ENCODE data around the gene RGS16. TPM values are rescaled to one million over a fixed set of nuclear protein-coding genes. Genes with fewer than 3 reads are reported as not detected.
A peak's percentile ranks its signal among the peaks of the same experiment; 100 is the strongest.

Gene RGS16
- total and polyA plus RNA-seq, 9 of the 15 experiments (the other 6 are each of a cell fraction or from before 2014, with no cell fraction given) = 0.07 to 0.55 (median 0.36) TPM

GRCh38 chr1:182556279-182556678, 47.9 kb downstream of the RGS16 start:
- CTCF ChIA-PET (ENCODE audit: low intra/inter-chr PET ratio) = no interaction called here
- no peaks in the 10 kb centered on the region for H3K4me1 ChIP-seq (replicated peaks in 1 of 2; ENCODE audit: control insufficient read depth in 2 of 2, insufficient read depth in 2 of 2, low read length in 2 of 2)
- ATAC-seq = no peak

More at GRCh38 chr1:182556279-182556678, 47.9 kb downstream of the RGS16 start:
- Histone ChIP-seq H3K4me2 (ENCODE audit: insufficient read depth, low read length) (no peak overlapping the region), H4K20me1 (replicated peaks; ENCODE audit: control insufficient read depth, insufficient read depth, low read length) (no peaks in the 10 kb centered on the region), H3K79me2 (ENCODE audit: control insufficient read depth, insufficient read depth, low read length) (no peaks in the 10 kb centered on the region), H3K36me3 (ENCODE audit: control insufficient read depth, insufficient read depth, low read length) (no peaks in the 10 kb centered on the region), H3K9me1 (ENCODE audit: control insufficient read depth, insufficient read depth, low read length) (no peaks in the 10 kb centered on the region), H3K4me3 (no peak overlapping the region), H3K27me3 (ENCODE audit: control insufficient read depth in 2 of 2, insufficient read depth in 2 of 2, low read length in 2 of 2) (peaks cover 6 to 18% of the 10 kb centered on the region in 2 experiments), H3K27ac (ENCODE audit: extremely low read depth, low read depth, low read length) (no peak overlapping the region), H3K9me3 (replicated peaks; ENCODE audit: control insufficient read depth, insufficient read depth, low read depth, low read length) (no peaks in the 10 kb centered on the region), H2AFZ (ENCODE audit: low read depth, low read length) (no peak overlapping the region), H3K9ac (ENCODE audit: insufficient read depth in 1 of 2, low read depth in 2 of 2, low read length in 2 of 2) (no peak overlapping the region)
- intact Hi-C loops (cut with micrococcal nuclease) = no loop called here
- FAIRE-seq (no peak), DNase-seq (ENCODE audit: extremely low read depth in 1 of 4, low spot score in 3 of 4) (no peak)
- in situ Hi-C loops (cut with MboI) = no loop called here
- TF ChIP-seq NFXL1 (CRISPR knock-in tag; IDR thresholded peaks at IDR 0.05) (no peak), KLF1 (tag; IDR thresholded peaks at IDR 0.05) (no peak), NUFIP1 (IDR thresholded peaks at IDR 0.05; ENCODE audit: partially characterized antibody) (no peak), ZKSCAN8 (CRISPR knock-in tag; IDR thresholded peaks at IDR 0.05) (no peak), GATAD2B (IDR thresholded peaks at IDR 0.05; ENCODE audit: borderline replicate concordance) (no peak), CBFA2T3 (IDR thresholded peaks at IDR 0.05) (0 out of 2 replicates have a peak, but pooled peaks have one; percentile 7), POLR2AphosphoS5 (IDR thresholded peaks at IDR 0.05; ENCODE audit: control insufficient read depth, insufficient read depth, low read depth, low read length) (no peak), CTCF (IDR thresholded peaks at IDR 0.05 in 2 of 3, conservative IDR thresholded peaks at IDR 0.05 in 1 of 3; ENCODE audit: insufficient read depth in 2 of 3, low read depth in 1 of 3, low read length in 3 of 3) (no peak), ZNF609 (CRISPR knock-in tag; IDR thresholded peaks at IDR 0.05; ENCODE audit: borderline replicate concordance) (no peak)
- POLR2A ChIA-PET = no interaction called here
- no TSS peak for BruUV-seq (replicated peaks)

Data from K562 (cell line).